Epithelial cell of esophagus (primary cell): ENCODE data around the gene KRT40.

Source experiments
- DNase-seq: peaks from one replicate; pipeline ENCODE4 v3.0.0; 2010; ENCODE audit warnings: low read depth
- H3K4me3 ChIP-seq: 2 replicates; pipeline ENCODE4 v1.5.1; 2011; ENCODE audit warnings: mild to moderate bottlenecking, low read length, control low read depth
- TF ChIP-seq, protein P1 (sequence below): IDR thresholded peaks from 2 replicates; pipeline ENCODE4 v1.5.1; 2011; ENCODE audit warnings: low read depth, mild to moderate bottlenecking, low read length, control low read depth, inconsistent platforms; ENCODE audit not compliant: insufficient read depth; ENCODE audit errors: missing control alignments

The KRT40 gene

DNA sequence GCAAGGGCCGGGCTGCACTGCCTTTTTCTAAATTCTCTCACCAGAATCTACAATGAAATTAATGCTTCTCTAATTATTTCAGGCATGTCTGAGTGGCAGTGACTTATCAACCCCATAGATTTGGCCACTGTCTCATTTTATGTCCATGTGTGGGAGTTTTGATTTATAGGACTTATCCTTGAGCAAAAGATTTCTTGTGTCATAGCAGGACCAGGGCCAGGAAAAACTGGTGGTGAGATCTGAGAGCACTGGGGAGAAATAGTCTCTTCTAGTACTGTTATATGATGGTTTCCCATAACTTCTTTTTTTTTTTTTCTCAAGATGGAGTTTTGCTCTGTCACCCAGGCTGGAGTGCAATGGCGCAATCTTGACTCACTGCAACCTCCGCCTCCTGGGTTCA, 45.1 kb downstream of the KRT40 start:
- DNase-seq = no peak
- H3K4me3 ChIP-seq = no peak overlapping the region
- TF ChIP-seq, protein P1, sequence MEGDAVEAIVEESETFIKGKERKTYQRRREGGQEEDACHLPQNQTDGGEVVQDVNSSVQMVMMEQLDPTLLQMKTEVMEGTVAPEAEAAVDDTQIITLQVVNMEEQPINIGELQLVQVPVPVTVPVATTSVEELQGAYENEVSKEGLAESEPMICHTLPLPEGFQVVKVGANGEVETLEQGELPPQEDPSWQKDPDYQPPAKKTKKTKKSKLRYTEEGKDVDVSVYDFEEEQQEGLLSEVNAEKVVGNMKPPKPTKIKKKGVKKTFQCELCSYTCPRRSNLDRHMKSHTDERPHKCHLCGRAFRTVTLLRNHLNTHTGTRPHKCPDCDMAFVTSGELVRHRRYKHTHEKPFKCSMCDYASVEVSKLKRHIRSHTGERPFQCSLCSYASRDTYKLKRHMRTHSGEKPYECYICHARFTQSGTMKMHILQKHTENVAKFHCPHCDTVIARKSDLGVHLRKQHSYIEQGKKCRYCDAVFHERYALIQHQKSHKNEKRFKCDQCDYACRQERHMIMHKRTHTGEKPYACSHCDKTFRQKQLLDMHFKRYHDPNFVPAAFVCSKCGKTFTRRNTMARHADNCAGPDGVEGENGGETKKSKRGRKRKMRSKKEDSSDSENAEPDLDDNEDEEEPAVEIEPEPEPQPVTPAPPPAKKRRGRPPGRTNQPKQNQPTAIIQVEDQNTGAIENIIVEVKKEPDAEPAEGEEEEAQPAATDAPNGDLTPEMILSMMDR = no peak

DNA sequence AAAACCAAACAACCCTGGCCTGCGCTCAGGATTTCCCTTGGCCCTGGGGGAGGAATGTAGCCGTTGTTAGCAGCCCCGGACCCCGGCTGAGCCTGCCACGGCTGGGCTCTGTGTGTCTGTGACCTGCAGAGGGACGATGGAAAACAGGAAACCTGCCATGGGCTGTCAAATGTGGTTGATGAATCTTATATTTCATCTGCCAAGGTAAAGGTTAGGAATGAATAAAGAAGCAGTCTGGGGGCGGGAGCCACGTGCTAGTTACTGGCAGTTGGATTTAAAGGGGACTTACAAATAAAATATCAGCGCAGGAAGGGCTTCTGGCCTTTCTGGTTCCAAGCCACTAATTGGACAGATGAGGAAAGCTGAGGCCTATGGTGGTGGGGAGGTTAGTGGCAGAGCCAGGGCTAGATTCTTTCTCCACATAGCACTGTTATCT, 46.7 kb downstream of the KRT40 start, which contains the start of gene KRT23:
Gene KRT23 (minus strand): TSS at position 263 of the 436 bp plus-strand sequence. CDS start 1,043 bp downstream, outside the sequence.
- no peak within 1 kb of the TSS for H3K4me3 ChIP-seq
- no peak for DNase-seq
- TF ChIP-seq, protein P1 = no peak

DNA sequence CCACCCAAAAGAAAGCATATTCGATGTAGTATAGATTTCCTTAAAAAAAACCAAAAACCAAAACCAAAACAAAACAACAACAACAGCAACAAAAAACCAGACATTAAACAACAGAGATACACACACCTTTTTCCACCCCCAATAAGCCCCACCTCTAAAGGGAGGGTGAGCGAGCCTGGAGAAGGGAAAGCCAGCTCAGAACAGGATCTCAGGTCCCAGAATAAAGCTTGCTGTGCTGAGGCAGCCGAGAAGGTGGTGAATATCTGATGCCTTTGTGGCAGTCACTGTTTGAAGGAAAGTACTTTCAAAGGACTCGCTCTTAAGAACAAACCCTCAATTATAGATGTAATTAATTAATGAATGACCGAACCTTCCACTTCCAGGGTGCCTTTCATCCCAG, 47.1 kb downstream of the KRT40 start:
- TF ChIP-seq, protein P1 = no peak
- H3K4me3 ChIP-seq = no peak overlapping the region
- no peak for DNase-seq

DNA sequence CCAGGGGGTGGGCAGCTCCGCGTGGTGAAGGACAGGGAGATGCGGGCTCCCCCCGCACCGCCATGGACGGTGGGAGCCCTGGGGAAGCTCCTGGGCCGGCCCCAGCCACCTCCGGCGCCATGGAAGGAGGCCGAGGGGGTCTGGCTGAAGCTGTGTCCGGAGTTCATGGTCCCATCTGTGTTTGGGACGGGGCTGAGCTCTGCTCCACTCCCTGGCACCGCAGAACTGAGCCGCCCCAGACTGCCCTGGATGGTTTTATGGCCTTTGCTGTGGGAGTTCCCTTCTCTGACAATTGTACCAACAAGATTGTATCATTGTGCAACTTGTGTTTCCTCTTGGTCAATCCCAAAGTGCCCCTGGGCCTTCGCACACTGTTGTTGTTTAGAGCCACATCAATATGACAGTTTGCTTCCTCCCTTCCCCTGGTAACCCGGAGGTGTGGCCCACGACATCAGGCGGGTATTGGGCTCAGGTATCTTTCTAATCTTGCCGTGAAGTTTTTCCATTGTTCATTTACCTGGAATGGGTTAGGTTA, 47.6 kb downstream of the KRT40 start:
- no peak overlapping the region for H3K4me3 ChIP-seq
- DNase-seq = peak; percentile 83
- TF ChIP-seq, protein P1 = no peak

DNA sequence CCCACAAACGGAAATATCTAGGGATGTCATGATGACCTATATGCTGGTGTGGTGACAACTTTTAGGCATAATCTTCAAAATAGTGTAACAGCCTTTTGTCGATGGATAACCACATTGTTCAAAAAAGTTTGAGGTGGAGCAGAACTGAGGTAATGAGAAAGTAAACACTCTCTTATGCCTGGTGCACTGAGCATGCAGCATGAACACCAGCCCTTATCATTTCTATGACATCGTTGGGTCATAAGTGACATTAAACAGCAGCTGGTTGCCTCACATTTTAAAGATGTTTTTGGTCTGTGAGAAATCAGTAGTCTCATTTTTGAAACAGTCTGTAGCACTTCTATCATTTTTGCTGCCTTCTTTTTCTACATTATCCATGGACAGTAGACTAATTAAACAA, 48.5 kb downstream of the KRT40 start:
- DNase-seq = no peak
- H3K4me3 ChIP-seq = no peak overlapping the region
- TF ChIP-seq, protein P1 = no peak

DNA sequence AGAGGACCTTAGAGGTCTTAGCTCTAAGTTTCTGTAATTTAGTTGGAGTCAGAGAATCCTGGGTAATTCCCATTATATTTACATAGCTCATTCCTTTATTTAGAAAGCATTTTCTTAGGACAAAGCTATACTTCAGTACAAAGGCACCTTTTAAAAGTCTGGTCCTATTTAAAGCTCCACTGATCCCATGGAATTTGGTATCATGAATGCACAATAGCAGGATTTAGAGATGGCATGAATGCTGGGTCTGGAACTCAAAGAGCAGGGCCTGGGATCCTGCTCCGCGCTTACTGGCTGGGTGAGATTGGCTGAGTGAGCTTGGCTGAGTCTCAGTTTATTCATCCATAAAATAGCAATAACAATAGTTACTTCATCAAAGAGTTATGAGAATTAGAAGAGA, 51.5 kb downstream of the KRT40 start:
- H3K4me3 ChIP-seq = no peak overlapping the region
- DNase-seq = no peak
- TF ChIP-seq, protein P1 = no peak

DNA sequence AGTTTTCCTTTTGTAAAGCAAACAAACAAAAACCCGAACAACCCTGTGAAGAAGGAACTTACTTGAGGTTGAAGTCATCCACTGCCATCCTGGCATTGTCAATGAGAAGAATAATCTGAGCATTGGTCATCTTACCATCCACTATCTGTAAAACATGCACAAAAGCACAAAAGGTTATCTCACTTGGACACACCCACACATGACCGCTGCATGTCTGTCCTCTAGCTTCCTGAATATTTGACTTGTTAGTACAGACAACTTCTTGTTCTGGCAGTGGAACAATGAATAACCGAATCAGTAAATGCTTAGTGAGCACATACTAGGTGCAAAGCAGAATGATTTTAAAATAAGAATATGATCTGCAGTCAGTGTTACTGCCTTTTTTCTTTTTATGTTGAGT, 52.8 kb downstream of the KRT40 start:
- H3K4me3 ChIP-seq = no peak overlapping the region
- TF ChIP-seq, protein P1 = no peak
- peak; percentile 60 for DNase-seq
